ENCODE measurements around the gene CD55.

CD55 gene

GRCh38 chr1:207402744-207403143 is 81.3 kb downstream of the CD55 start:
- DNase-seq (ENCODE audit: low read depth): no peak
- H3K4me3 ChIP-seq (ENCODE audit: low read depth, low read length): no peak overlapping the region
- TF ChIP-seq, protein P1, sequence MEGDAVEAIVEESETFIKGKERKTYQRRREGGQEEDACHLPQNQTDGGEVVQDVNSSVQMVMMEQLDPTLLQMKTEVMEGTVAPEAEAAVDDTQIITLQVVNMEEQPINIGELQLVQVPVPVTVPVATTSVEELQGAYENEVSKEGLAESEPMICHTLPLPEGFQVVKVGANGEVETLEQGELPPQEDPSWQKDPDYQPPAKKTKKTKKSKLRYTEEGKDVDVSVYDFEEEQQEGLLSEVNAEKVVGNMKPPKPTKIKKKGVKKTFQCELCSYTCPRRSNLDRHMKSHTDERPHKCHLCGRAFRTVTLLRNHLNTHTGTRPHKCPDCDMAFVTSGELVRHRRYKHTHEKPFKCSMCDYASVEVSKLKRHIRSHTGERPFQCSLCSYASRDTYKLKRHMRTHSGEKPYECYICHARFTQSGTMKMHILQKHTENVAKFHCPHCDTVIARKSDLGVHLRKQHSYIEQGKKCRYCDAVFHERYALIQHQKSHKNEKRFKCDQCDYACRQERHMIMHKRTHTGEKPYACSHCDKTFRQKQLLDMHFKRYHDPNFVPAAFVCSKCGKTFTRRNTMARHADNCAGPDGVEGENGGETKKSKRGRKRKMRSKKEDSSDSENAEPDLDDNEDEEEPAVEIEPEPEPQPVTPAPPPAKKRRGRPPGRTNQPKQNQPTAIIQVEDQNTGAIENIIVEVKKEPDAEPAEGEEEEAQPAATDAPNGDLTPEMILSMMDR (conservative IDR thresholded peaks at IDR 0.05; ENCODE audit: low read depth, low read length): no peak

GRCh38 chr1:207404849-207405525 is 83.5 kb downstream of the CD55 start:
- peak; percentile 88 for DNase-seq (ENCODE audit: low read depth)
- TF ChIP-seq, protein P1 (conservative IDR thresholded peaks at IDR 0.05; ENCODE audit: low read depth, low read length): peak; percentile 71
- H3K4me3 ChIP-seq (ENCODE audit: low read depth, low read length): no peak overlapping the region

- TF ChIP-seq, protein P1 (conservative IDR thresholded peaks at IDR 0.05; ENCODE audit: low read depth, low read length): no peak
- H3K4me3 ChIP-seq (ENCODE audit: low read depth, low read length): no peak overlapping the region
- DNase-seq (ENCODE audit: low read depth): no peak
These were observed 84.3 kb downstream of the CD55 start for GRCh38 chr1:207405814-207406213.

DNA sequence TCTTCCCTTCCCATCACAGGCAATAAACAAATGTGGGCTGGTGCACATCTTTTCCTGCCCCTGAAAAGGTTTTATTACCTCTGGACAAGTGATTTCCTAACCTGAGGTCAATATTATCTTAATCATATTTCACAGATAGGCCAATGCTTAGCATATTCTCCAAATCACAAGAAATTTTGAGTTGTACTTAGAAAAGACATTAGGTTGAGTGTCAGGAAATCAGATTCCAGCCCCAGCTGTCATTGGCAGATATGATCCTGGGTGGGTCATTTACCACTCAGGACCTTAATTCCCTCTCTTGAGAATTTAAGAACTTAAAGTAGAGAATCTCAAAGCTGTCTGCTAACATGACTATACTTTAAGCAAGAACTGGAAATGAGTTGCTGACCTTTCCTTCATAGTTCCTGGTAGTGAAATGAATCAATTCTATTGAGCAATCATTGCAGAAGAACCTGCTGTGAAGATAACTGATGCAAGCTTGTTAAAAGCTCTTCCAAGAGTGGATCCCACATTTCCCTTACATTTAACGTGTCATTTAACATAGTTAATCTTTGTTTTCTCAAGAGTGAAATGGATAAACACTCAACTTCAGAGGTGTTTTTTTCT is 86.3 kb downstream of the CD55 start:
- TF ChIP-seq, protein P1 (conservative IDR thresholded peaks at IDR 0.05; ENCODE audit: low read depth, low read length): no peak
- H3K4me3 ChIP-seq (ENCODE audit: low read depth, low read length): no peak overlapping the region
- DNase-seq (ENCODE audit: low read depth): peak; percentile 85
